IMR-90 (cell line): ENCODE measurements around the gene ZNF546. TPM values are rescaled to one million over a fixed set of nuclear protein-coding genes. Genes with fewer than 3 reads are reported as not detected.

Source experiments
- ATAC-seq: fragments of 200-7000 bp; cut with Tn5 transposase; 2 replicates; pipeline ENCODE4 v1.9.1; 2020; ENCODE audit warnings: low read depth, mild to moderate bottlenecking, moderate library complexity
- BruUV-seq: library from RNA; stranded (reverse); fragments of 400-500 nt; replicated peaks from 2 replicates; lab custom pipeline; 2021; lab: Mats Ljungman, UMichigan
- CTCF ChIA-PET: fragments of 300-600 bp; formaldehyde crosslinking; extraction: SDS; loops from one replicate; lab custom pipeline; 2021; ENCODE audit warnings: antibody characterized with exemption; lab: Yijun Ruan, JAX
- POLR2A ChIA-PET: fragments of 300-600 bp; sonication (Branson Sonifier 250); formaldehyde crosslinking; loops from one replicate; lab custom pipeline; 2022; ENCODE audit warnings: antibody characterized with exemption; ENCODE audit not compliant: unreplicated experiment; lab: Charles Lee
- DNase-seq: peaks from one replicate; pipeline ENCODE4 v3.0.0; 2013
- H2AFZ ChIP-seq: replicated peaks from 2 replicates; pipeline ENCODE3; 2013; ENCODE audit warnings: low read length, mild to moderate bottlenecking; ENCODE audit not compliant: poor library complexity
- H2AK5ac ChIP-seq: 2 replicates; pipeline ENCODE4 v1.6.1; 2013; ENCODE audit warnings: low read depth, low read length, inconsistent platforms
- H2AK9ac ChIP-seq: replicated peaks from 2 replicates; pipeline ENCODE3; 2013; ENCODE audit warnings: mild to moderate bottlenecking, low read depth, low read length, moderate library complexity; ENCODE audit not compliant: poor library complexity
- H2BK120ac ChIP-seq: 2 replicates; pipeline ENCODE4 v1.6.1; 2013; ENCODE audit warnings: low read depth, low read length, inconsistent platforms
- H2BK15ac ChIP-seq: 3 replicates; pipeline ENCODE4 v1.6.1; 2013; ENCODE audit warnings: low read depth, low read length, inconsistent platforms
- H2BK20ac ChIP-seq: 2 replicates; pipeline ENCODE4 v1.6.1; 2013; ENCODE audit warnings: low read depth, mild to moderate bottlenecking, inconsistent platforms, low read length, moderate library complexity
- H2BK5ac ChIP-seq: 2 replicates; pipeline ENCODE4 v1.6.1; 2013; ENCODE audit warnings: mild to moderate bottlenecking, low read depth, low read length, inconsistent platforms; ENCODE audit not compliant: poor library complexity, severe bottlenecking
- H3K14ac ChIP-seq: replicated peaks from 2 replicates; pipeline ENCODE4 v1.6.1; 2013; ENCODE audit warnings: low read depth, low read length, inconsistent platforms
- H3K18ac ChIP-seq: 2 replicates; pipeline ENCODE4 v1.6.1; 2013; ENCODE audit warnings: low read depth, low read length, control low read depth
- H3K23ac ChIP-seq: 2 replicates; pipeline ENCODE4 v1.6.1; 2013; ENCODE audit warnings: low read depth, low read length, inconsistent platforms
- H3K27ac ChIP-seq: 2 replicates; pipeline ENCODE4 v1.5.1; 2013; ENCODE audit warnings: mild to moderate bottlenecking, control low read depth, low read length; ENCODE audit not compliant: insufficient read depth
- H3K27me3 ChIP-seq: 2 replicates; pipeline ENCODE4 v1.6.1; 2013; ENCODE audit warnings: low read length; ENCODE audit not compliant: control insufficient read depth, insufficient read depth
- H3K36me3 ChIP-seq: 2 replicates; pipeline ENCODE4 v1.6.1; 2013; ENCODE audit warnings: low read length, mixed read lengths; ENCODE audit not compliant: control insufficient read depth, insufficient read depth
- H3K4ac ChIP-seq: 2 replicates; pipeline ENCODE4 v1.6.1; 2013; ENCODE audit warnings: low read depth, low read length, inconsistent platforms
- H3K4me1 ChIP-seq: 2 replicates; pipeline ENCODE4 v1.6.1; 2013; ENCODE audit warnings: low read length, mixed read lengths; ENCODE audit not compliant: control insufficient read depth, insufficient read depth
- H3K4me2 ChIP-seq: 2 replicates; pipeline ENCODE4 v1.6.1; 2013; ENCODE audit warnings: low read depth, mild to moderate bottlenecking, control low read depth, low read length, moderate library complexity
- H3K4me3 ChIP-seq: 2 replicates; pipeline ENCODE4 v1.5.1; 2013; ENCODE audit warnings: low read depth, mild to moderate bottlenecking, control low read depth, low read length, moderate library complexity; ENCODE audit not compliant: insufficient read depth
- H3K56ac ChIP-seq: 2 replicates; pipeline ENCODE4 v1.6.1; 2013; ENCODE audit warnings: low read length, inconsistent platforms; ENCODE audit not compliant: insufficient read depth; ENCODE audit errors: extremely low read depth
- H3K79me1 ChIP-seq, 2 experiments: 2 replicates each; pipeline ENCODE4 v1.6.1; 2013; ENCODE audit warnings: low read length in 2 of 2, inconsistent platforms in 1 of 2, low read depth in 1 of 2
- H3K9ac ChIP-seq: 2 replicates; pipeline ENCODE4 v1.6.1; 2013; ENCODE audit warnings: low read depth, low read length, control low read depth
- H3K9me1 ChIP-seq: 2 replicates; pipeline ENCODE4 v1.6.1; 2013; ENCODE audit warnings: low read length, inconsistent platforms; ENCODE audit not compliant: insufficient read depth
- H3K9me3 ChIP-seq: 2 replicates; pipeline ENCODE4 v1.6.1; 2013; ENCODE audit warnings: low read length; ENCODE audit not compliant: control insufficient read depth, insufficient read depth
- H4K20me1 ChIP-seq: 2 replicates; pipeline ENCODE4 v1.6.1; 2013; ENCODE audit warnings: low read length, inconsistent platforms; ENCODE audit not compliant: insufficient read depth
- H4K5ac ChIP-seq: 2 replicates; pipeline ENCODE4 v1.6.1; 2013; ENCODE audit warnings: mild to moderate bottlenecking, low read depth, low read length, control low read depth
- H4K8ac ChIP-seq, 2 experiments: 2 replicates each; pipeline ENCODE4 v1.6.1; 2013; ENCODE audit warnings: low read depth in 2 of 2, low read length in 2 of 2, control low read depth in 1 of 2, inconsistent platforms in 1 of 2
- H4K91ac ChIP-seq: 2 replicates; pipeline ENCODE4 v1.6.1; 2013; ENCODE audit warnings: low read depth, low read length, inconsistent platforms; ENCODE audit not compliant: insufficient read depth
- BHLHE40 ChIP-seq: fragments of 150-350 bp; IDR thresholded peaks from 2 replicates; pipeline ENCODE4 v1.6.1; 2016; ENCODE audit warnings: mild to moderate bottlenecking, low read depth, low read length
- CHD1 ChIP-seq: IDR thresholded peaks from 2 replicates; pipeline ENCODE4 v1.6.1; 2012; ENCODE audit warnings: low read depth, low read length, improper control_type of control experiment
- FOS ChIP-seq: fragments of 150-350 bp; IDR thresholded peaks from 2 replicates; pipeline ENCODE4 v1.6.1; 2016; ENCODE audit warnings: low read depth, low read length
- MAFK ChIP-seq: IDR thresholded peaks from 2 replicates; pipeline ENCODE4 v1.6.1; 2012; ENCODE audit warnings: low read depth, low read length, improper control_type of control experiment
- MAZ ChIP-seq: IDR thresholded peaks from 2 replicates; pipeline ENCODE4 v1.6.1; 2012; ENCODE audit warnings: low read depth, mild to moderate bottlenecking, low read length, improper control_type of control experiment, moderate library complexity, borderline replicate concordance
- MXI1 ChIP-seq: IDR thresholded peaks from 2 replicates; pipeline ENCODE4 v1.6.1; 2012; ENCODE audit warnings: low read depth, mild to moderate bottlenecking, low read length, moderate library complexity, borderline replicate concordance
- NFE2L2 ChIP-seq: fragments of 150-350 bp; IDR thresholded peaks from 2 replicates; pipeline ENCODE4 v1.6.1; 2016; ENCODE audit warnings: low read depth, mild to moderate bottlenecking, low read length
- POLR2A ChIP-seq: IDR thresholded peaks from 2 replicates; pipeline ENCODE4 v1.6.1; 2012; ENCODE audit warnings: mild to moderate bottlenecking, low read depth, low read length
- RAD21 ChIP-seq: IDR thresholded peaks from 2 replicates; pipeline ENCODE4 v1.6.1; 2012; ENCODE audit warnings: low read length, improper control_type of control experiment
- RCOR1 ChIP-seq: IDR thresholded peaks from 2 replicates; pipeline ENCODE4 v1.6.1; 2012; ENCODE audit warnings: mild to moderate bottlenecking, low read length, improper control_type of control experiment; ENCODE audit not compliant: insufficient replicate concordance
- SMC3 ChIP-seq: fragments of 150-350 bp; IDR thresholded peaks from 2 replicates; pipeline ENCODE4 v1.6.1; 2016; ENCODE audit warnings: low read depth, mild to moderate bottlenecking, antibody characterized with exemption, low read length, moderate library complexity
- WGBS, 2 experiments: methylation state at CpG; one replicate each; pipeline versions ENCODE4 v1.1.5 to v1.1.7; 2013; ENCODE audit warnings: missing lambda C conversion rate in 2 of 2; ENCODE audit not compliant: insufficient read length in 1 of 2; ENCODE audit errors: extremely low coverage in 2 of 2; 5-methylcytosine and 5-hydroxymethylcytosine counted together
- dilution Hi-C: fragments of 300-500 bp; cut with HindIII; formaldehyde crosslinking; loops from one replicate; pipeline ENCODE4 v1.14.3; 2018; ENCODE audit warnings: low sequenced_read_pairs; ENCODE audit not compliant: unreplicated experiment
- in situ Hi-C: fragments of 300-500 bp; cut with MboI; formaldehyde crosslinking; loops from 3 replicates; pipeline ENCODE4 v1.14.3; 2019; ENCODE audit warnings: low sequenced_read_pairs, inconsistent platforms, mixed read lengths
- intact Hi-C: fragments of 100-400 bp; cut with micrococcal nuclease; formaldehyde crosslinking; loops from 2 replicates; pipeline ENCODE4 v1.10.0; 2022
- polyA plus RNA-seq, 3 experiments: library from polyadenylated mRNA; depleted of rRNA; stranded (reverse); fragments of >200 nt; gene quantifications; 2 replicates each; pipeline ENCODE4 v1.2.3, GENCODE V29; 2012; ENCODE audit warnings: low replicate concordance in 1 of 3
- total RNA-seq: library from RNA; depleted of rRNA; stranded (reverse); fragments of >200 nt; gene quantifications from 2 replicates; pipeline ENCODE4 v1.2.3, GENCODE V29; 2012
- TF ChIP-seq, protein P1 (sequence below): fragments of 150-350 bp; IDR thresholded peaks from 2 replicates; pipeline ENCODE4 v1.6.1; 2016; ENCODE audit warnings: low read depth, mild to moderate bottlenecking, low read length, moderate library complexity, borderline replicate concordance

Gene ZNF546
- total and polyA plus RNA-seq, 2 of the 4 experiments (the other 2 are of a cell fraction): 1.6 to 6.5 TPM

DNA sequence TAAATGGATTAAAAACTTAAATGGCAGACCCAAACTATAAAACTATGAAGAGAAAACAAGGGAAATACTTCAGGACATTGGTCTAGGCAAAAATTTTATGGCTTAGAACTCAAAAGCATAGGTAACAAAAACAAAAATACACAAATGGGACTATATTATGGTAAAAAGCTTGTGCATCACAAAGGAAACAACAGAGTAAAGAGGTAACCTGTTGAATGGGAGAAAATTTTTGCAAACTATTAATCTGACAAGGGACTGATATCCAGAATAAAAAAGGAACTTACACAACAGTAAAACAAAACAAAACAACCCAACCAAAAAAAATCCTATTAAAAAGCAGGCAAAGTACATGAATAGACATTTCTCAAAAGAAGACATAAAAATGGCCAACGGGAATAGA, 9.3 kb upstream of the ZNF546 start:
- no peak overlapping the region for H4K5ac ChIP-seq
- H3K27ac ChIP-seq: no peak overlapping the region
- POLR2A ChIA-PET: no interaction called here
- no peak overlapping the region for H2AK9ac ChIP-seq
- H3K9me3 ChIP-seq: peaks cover 4% of the 10 kb centered on the region
- H4K91ac ChIP-seq: no peak overlapping the region
- H2BK15ac ChIP-seq: no peak overlapping the region
- H4K8ac ChIP-seq: no peak overlapping the region
- no peak overlapping the region for H2BK5ac ChIP-seq
- peaks cover 5% of the 10 kb centered on the region for H3K36me3 ChIP-seq
- in situ Hi-C loops: no loop called here
- CTCF ChIA-PET: no interaction called here
- no peak overlapping the region for H3K23ac ChIP-seq
- no peak for DNase-seq
- H2BK20ac ChIP-seq: no peak overlapping the region
- H4K20me1 ChIP-seq: no peaks in the 10 kb centered on the region
- intact Hi-C loops: no loop called here
- no peaks in the 10 kb centered on the region for H3K4me1 ChIP-seq
- peaks cover 14 to 16% of the 10 kb centered on the region in 2 experiments; a peak in 3 of 4 replicates for H3K79me1 ChIP-seq
- dilution Hi-C loops: no loop called here
- TF ChIP-seq POLR2A (no peak), CHD1 (no peak), BHLHE40 (no peak), MAFK (no peak), RCOR1 (no peak), MXI1 (no peak), MAZ (no peak), NFE2L2 (no peak), FOS (no peak), RAD21 (no peak), SMC3 (no peak)
- TF ChIP-seq, protein P1, sequence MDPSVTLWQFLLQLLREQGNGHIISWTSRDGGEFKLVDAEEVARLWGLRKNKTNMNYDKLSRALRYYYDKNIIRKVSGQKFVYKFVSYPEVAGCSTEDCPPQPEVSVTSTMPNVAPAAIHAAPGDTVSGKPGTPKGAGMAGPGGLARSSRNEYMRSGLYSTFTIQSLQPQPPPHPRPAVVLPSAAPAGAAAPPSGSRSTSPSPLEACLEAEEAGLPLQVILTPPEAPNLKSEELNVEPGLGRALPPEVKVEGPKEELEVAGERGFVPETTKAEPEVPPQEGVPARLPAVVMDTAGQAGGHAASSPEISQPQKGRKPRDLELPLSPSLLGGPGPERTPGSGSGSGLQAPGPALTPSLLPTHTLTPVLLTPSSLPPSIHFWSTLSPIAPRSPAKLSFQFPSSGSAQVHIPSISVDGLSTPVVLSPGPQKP: no peak
- no peak for ATAC-seq
- no peak overlapping the region for H2AFZ ChIP-seq
- H3K9me1 ChIP-seq: no peaks in the 10 kb centered on the region
- H3K56ac ChIP-seq: no peak overlapping the region
- H3K18ac ChIP-seq: no peak overlapping the region
- no peak overlapping the region for H3K9ac ChIP-seq
- H3K4me3 ChIP-seq: no peak overlapping the region
- no peak overlapping the region for H3K4ac ChIP-seq
- BruUV-seq: no TSS peak
- H3K4me2 ChIP-seq: no peak overlapping the region
- H2AK5ac ChIP-seq: no peak overlapping the region
- no peak overlapping the region for H3K14ac ChIP-seq
- WGBS, 2 experiments: no CpG with 5 or more reads among the region's 1 CpG
- no peak overlapping the region for H2BK120ac ChIP-seq
- H3K27me3 ChIP-seq: no peaks in the 10 kb centered on the region
